GM18508 (cell line): ENCODE data around the gene KLF2.

Experiments used
- ATAC-seq: cut with Tn5 transposase; IDR thresholded peaks from one replicate; pipeline ENCODE4 v1.9.1; 2021; ENCODE audit warnings: moderate number of reproducible peaks; ENCODE audit not compliant: insufficient read depth, unreplicated experiment

KLF2 gene

DNA sequence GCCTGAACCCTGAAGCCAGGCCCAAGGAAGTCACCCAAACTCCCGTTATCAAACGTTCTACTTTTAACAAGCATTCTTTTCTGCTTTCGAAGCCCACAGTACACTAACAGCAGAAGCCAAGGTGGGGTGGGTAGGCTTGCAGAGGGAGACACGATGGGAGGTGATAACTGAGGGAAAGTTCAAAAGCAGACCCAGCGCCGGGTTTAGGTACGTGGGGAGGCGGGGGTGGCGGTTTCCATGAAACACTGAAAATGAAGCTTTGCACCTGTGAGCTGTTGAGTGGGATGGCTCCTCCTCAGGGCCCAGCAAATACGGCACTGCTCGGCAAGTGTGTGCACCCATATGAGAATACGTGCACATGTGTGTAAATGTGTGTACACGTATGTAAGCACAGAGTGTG, 49.8 kb downstream of the KLF2 start:
- ATAC-seq = no peak

DNA sequence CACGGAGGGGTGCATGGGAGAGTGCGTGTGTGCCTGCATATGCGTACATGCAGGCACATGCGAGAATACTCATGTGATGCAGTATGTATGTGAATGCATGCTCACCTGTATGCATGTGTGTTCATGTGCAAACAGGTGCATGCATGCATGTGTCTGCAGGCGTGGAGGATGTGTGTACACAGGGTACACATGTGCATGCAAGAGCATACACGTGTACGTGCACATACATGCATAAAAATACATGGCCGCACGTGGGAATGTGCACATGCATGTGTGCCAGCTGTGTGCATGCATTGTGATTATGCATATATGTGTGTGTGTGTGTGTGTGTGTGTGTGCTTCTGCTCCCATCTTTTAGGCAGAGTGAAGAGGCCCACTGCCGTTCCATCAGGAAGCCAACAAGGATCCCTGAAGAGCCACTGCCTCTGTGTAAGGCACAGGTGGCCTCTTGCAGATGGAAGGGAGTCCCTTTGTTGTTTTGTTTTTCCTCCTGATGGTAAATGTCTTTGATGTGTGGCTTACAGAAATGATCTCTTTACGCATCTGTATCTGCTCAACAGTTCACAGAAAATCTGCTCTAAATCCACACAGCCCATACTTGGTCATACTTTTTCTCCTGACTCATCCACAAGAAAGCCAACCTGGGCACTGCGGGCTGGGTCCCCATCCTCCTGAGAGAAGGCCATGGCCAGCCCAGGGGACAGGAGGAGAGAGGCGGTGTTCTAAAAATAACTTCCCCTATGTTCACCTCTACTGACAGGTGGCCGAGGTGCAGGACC, 50.7 kb downstream of the KLF2 start:
- no peak for ATAC-seq

DNA sequence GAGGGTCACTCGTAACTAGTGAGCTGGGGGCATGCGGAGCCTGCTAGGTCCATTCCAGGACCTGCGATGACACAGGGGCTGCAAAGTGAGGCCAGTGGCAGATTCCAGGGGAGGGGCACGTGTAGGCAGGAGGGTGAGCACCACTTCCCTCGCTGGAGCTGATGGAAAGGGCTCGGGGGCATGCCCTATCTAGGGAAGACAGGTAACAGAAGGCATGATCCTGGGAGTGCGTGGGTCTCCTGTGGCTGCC, 51.2 kb downstream of the KLF2 start:
- no peak for ATAC-seq

DNA sequence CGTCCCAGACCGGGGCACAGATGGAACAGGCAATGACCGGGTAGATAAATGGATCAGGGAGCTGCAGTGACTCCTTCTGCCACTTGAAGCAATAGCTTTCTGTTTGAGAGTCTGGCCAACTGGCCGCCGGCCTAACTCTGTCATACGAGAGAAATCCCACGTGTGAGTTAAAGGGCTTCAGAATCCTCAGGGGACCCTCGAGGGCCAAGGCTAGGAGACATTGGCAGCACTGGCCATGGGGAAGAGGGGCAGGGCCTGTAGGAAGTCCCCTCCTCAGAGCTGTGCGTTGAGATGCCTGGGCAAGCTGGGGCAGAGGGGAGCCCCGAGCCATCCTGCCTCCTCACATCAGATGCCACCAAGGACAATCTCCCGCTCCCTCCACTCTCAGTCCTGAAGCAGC, 51.6 kb downstream of the KLF2 start:
- no peak for ATAC-seq

DNA sequence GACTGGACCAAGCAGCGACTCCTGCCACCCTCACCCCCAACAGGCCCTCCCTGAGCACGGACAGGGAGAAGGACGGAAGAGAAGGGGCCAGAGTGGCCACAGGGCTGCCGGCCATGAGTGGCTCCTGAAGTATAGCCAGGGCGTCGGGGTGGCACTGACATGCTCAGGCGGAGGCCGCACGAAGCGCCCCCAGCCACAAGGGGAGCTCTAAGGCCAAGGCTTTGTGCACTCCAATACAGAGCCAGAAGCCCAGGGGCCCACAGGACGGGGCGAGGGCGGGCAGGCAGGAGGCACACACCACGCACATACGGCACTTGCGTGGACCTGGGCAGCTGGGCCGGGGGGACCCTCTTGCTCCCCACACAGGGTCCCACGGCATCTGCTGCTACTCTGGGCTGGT, 52.0 kb downstream of the KLF2 start:
- ATAC-seq = no peak

DNA sequence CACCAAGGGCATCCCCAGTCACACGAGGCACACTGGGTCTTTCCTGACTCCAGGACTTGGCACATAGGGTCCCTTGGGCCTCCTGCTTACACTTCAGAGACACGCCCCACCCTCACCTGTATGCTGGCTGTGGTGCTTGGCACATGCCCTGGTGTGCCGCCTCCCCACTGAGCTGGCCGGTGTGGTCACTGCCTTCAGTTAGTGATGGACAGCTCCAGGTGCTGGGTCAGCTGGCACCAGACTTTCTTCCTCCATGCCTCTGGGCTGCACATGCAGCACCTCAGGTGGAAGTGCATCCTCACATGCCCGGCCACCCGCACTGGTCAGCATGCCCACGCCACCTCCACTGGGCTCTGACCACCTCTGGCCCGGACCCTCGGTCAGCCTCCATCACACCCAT, 52.9 kb downstream of the KLF2 start:
- ATAC-seq = no peak
